ENCODE results near the gene CDH4.

Gene CDH4

DNA sequence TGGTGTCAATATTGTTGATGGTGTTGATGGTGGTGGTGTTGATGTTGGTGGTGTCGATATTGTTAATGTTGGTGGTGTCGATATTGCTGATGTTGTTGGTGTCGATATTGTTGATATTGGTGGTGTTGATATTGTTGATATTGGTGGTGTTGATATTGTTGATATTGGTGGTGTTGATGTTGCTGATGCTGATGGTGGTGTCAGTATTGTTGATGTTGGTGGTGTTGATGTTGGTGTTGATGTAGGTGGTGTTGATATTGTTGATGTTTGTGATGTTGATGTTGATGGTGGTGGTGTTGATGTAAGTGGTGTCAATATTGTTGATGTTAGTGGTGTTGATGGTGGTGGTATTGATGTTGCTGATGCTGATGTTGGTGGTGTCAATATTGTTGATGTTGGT, 240.0 kb downstream of the CDH4 start:
- H3K9ac ChIP-seq (ENCODE audit: low read depth in 1 of 2, low read length in 2 of 2): no peak overlapping the region
- H3K4me1 ChIP-seq (ENCODE audit: control insufficient read depth in 2 of 2, insufficient read depth in 2 of 2, low read length in 2 of 2): no peaks in the 10 kb centered on the region
- H3K36me3 ChIP-seq (ENCODE audit: control insufficient read depth in 2 of 2, insufficient read depth in 2 of 2, low read length in 2 of 2): no peaks in the 10 kb centered on the region
- no peak overlapping the region for H3K4me3 ChIP-seq (ENCODE audit: low read length in 2 of 2)
- no peak overlapping the region for H3K27ac ChIP-seq (ENCODE audit: low read depth in 2 of 2, low read length in 2 of 2)
- H3K9me3 ChIP-seq (ENCODE audit: control insufficient read depth in 2 of 2, low read length in 2 of 2): no peaks in the 10 kb centered on the region
- no peaks in the 10 kb centered on the region for H3K27me3 ChIP-seq (ENCODE audit: control insufficient read depth in 2 of 2, insufficient read depth in 2 of 2, low read length in 2 of 2)

GRCh38 chr20:61493798-61494305, 241.8 kb downstream of the CDH4 start:
- Histone ChIP-seq H3K36me3 (ENCODE audit: control insufficient read depth in 2 of 2, insufficient read depth in 2 of 2, low read length in 2 of 2) (no peaks in the 10 kb centered on the region), H3K9ac (ENCODE audit: low read depth in 1 of 2, low read length in 2 of 2) (no peak overlapping the region), H3K9me3 (ENCODE audit: control insufficient read depth in 2 of 2, low read length in 2 of 2) (no peaks in the 10 kb centered on the region), H3K27ac (ENCODE audit: low read depth in 2 of 2, low read length in 2 of 2) (no peak overlapping the region), H3K4me1 (ENCODE audit: control insufficient read depth in 2 of 2, insufficient read depth in 2 of 2, low read length in 2 of 2) (no peaks in the 10 kb centered on the region), H3K27me3 (ENCODE audit: control insufficient read depth in 2 of 2, insufficient read depth in 2 of 2, low read length in 2 of 2) (no peaks in the 10 kb centered on the region), H3K4me3 (ENCODE audit: low read length in 2 of 2) (no peak overlapping the region)

GRCh38 chr20:61494763-61495575, 242.9 kb downstream of the CDH4 start:
- Histone ChIP-seq H3K27ac (ENCODE audit: low read depth in 2 of 2, low read length in 2 of 2) (no peak overlapping the region), H3K4me3 (ENCODE audit: low read length in 2 of 2) (no peak overlapping the region), H3K9ac (ENCODE audit: low read depth in 1 of 2, low read length in 2 of 2) (no peak overlapping the region), H3K36me3 (ENCODE audit: control insufficient read depth in 2 of 2, insufficient read depth in 2 of 2, low read length in 2 of 2) (no peaks in the 10 kb centered on the region), H3K27me3 (ENCODE audit: control insufficient read depth in 2 of 2, insufficient read depth in 2 of 2, low read length in 2 of 2) (no peaks in the 10 kb centered on the region), H3K4me1 (ENCODE audit: control insufficient read depth in 2 of 2, insufficient read depth in 2 of 2, low read length in 2 of 2) (no peaks in the 10 kb centered on the region), H3K9me3 (ENCODE audit: control insufficient read depth in 2 of 2, low read length in 2 of 2) (no peaks in the 10 kb centered on the region)

DNA sequence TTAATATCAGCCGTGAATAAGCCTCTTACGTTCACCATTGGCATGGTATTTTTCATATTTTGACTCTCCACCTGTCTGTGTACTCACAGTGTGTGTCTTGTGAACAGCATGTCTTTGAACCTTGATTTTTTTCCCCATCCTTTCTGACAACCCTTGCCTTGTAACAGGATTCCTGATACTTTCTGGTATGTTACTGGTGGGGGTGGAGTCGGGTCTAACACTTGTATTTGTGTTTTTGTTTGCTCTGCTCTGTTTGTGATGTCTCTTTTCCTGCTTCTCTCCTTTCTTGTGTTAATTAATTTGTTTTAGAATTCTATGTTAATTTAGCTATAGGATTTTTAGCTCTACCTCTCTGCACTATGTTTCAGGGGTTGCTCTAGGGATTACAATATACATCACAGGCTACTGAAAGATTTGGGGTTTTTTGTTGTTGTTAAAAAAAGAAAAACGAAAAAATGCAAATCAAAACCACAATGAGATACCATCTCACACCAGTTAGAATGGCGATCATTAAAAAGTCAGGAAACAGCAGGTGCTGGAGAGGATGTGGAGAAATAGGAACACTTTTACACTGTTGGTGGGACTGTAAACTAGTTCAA, 245.1 kb downstream of the CDH4 start:
- no peaks in the 10 kb centered on the region for H3K36me3 ChIP-seq (ENCODE audit: control insufficient read depth in 2 of 2, insufficient read depth in 2 of 2, low read length in 2 of 2)
- H3K4me1 ChIP-seq (ENCODE audit: control insufficient read depth in 2 of 2, insufficient read depth in 2 of 2, low read length in 2 of 2): no peaks in the 10 kb centered on the region
- H3K27me3 ChIP-seq (ENCODE audit: control insufficient read depth in 2 of 2, insufficient read depth in 2 of 2, low read length in 2 of 2): no peaks in the 10 kb centered on the region
- no peaks in the 10 kb centered on the region for H3K9me3 ChIP-seq (ENCODE audit: control insufficient read depth in 2 of 2, low read length in 2 of 2)
- no peak overlapping the region for H3K4me3 ChIP-seq (ENCODE audit: low read length in 2 of 2)
- no peak overlapping the region for H3K27ac ChIP-seq (ENCODE audit: low read depth in 2 of 2, low read length in 2 of 2)
- H3K9ac ChIP-seq (ENCODE audit: low read depth in 1 of 2, low read length in 2 of 2): no peak overlapping the region

DNA sequence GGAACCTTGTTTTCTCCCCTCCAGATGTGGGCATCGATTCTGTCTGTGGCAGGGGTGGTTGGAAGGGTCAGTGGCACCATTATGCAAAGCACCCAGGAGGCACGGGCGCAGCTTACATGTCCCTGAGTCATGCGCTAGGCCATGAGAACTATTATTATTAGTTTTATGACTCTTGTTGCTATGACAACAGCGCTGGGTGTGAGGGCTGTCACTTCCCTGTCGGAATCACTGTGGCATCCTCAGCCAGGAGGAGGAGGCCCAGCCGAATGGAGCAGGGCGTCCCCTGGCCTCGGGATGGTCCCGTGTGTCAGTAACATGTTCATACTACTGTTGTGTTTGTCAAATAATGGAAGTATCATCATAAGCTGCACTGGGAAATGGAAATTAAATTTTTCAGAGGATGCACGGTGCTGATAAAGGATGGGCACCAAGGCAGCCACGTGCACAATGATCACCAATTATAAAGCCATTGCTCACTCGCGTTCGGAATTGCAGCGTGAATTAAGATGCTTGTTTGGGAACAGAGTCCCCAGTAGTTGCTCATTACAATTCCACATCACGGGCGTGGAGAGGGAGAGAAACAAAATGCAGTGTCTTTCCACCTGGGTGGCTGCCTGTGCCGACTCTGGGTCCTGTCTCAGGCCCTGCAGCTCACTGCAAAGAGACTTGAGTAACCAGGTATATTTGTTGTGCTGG, 247.9 kb downstream of the CDH4 start:
- Histone ChIP-seq H3K27ac (ENCODE audit: low read depth in 2 of 2, low read length in 2 of 2) (no peak overlapping the region), H3K36me3 (ENCODE audit: control insufficient read depth in 2 of 2, insufficient read depth in 2 of 2, low read length in 2 of 2) (no peaks in the 10 kb centered on the region), H3K27me3 (ENCODE audit: control insufficient read depth in 2 of 2, insufficient read depth in 2 of 2, low read length in 2 of 2) (no peaks in the 10 kb centered on the region), H3K9ac (ENCODE audit: low read depth in 1 of 2, low read length in 2 of 2) (no peak overlapping the region), H3K9me3 (ENCODE audit: control insufficient read depth in 2 of 2, low read length in 2 of 2) (no peaks in the 10 kb centered on the region), H3K4me3 (ENCODE audit: low read length in 2 of 2) (no peak overlapping the region), H3K4me1 (ENCODE audit: control insufficient read depth in 2 of 2, insufficient read depth in 2 of 2, low read length in 2 of 2) (no peaks in the 10 kb centered on the region)

- no peak overlapping the region for H3K9ac ChIP-seq (ENCODE audit: low read depth in 1 of 2, low read length in 2 of 2)
- no peaks in the 10 kb centered on the region for H3K36me3 ChIP-seq (ENCODE audit: control insufficient read depth in 2 of 2, insufficient read depth in 2 of 2, low read length in 2 of 2)
- H3K4me3 ChIP-seq (ENCODE audit: low read length in 2 of 2): no peak overlapping the region
- no peaks in the 10 kb centered on the region for H3K4me1 ChIP-seq (ENCODE audit: control insufficient read depth in 2 of 2, insufficient read depth in 2 of 2, low read length in 2 of 2)
- H3K27ac ChIP-seq (ENCODE audit: low read depth in 2 of 2, low read length in 2 of 2): no peak overlapping the region
- H3K27me3 ChIP-seq (ENCODE audit: control insufficient read depth in 2 of 2, insufficient read depth in 2 of 2, low read length in 2 of 2): no peaks in the 10 kb centered on the region
- H3K9me3 ChIP-seq (ENCODE audit: control insufficient read depth in 2 of 2, low read length in 2 of 2): no peaks in the 10 kb centered on the region
Measured at GRCh38 chr20:61500791-61501321, 248.8 kb downstream of the CDH4 start.

DNA sequence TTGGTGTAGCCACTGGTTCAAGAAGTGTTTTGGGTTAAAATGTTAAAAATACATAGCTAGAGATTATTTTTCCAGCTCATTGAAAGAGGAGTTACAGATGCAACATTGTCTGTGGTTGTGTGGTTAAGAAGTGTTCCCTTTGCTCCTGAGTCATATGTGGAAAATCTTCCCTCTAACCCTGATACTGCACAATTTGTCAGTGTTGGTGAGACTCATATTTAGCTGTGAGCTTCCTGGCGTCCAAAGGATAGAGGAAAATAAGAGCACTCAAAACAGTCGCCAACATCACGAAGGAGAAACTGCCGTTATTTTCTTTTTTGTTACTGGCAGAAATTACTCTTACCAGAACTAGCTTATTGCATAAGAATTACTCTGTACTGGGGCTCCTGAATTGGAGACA, 250.4 kb downstream of the CDH4 start:
- Histone ChIP-seq H3K36me3 (ENCODE audit: control insufficient read depth in 2 of 2, insufficient read depth in 2 of 2, low read length in 2 of 2) (no peaks in the 10 kb centered on the region), H3K4me1 (ENCODE audit: control insufficient read depth in 2 of 2, insufficient read depth in 2 of 2, low read length in 2 of 2) (no peaks in the 10 kb centered on the region), H3K27me3 (ENCODE audit: control insufficient read depth in 2 of 2, insufficient read depth in 2 of 2, low read length in 2 of 2) (no peaks in the 10 kb centered on the region), H3K4me3 (ENCODE audit: low read length in 2 of 2) (no peak overlapping the region), H3K9me3 (ENCODE audit: control insufficient read depth in 2 of 2, low read length in 2 of 2) (no peaks in the 10 kb centered on the region), H3K27ac (ENCODE audit: low read depth in 2 of 2, low read length in 2 of 2) (no peak overlapping the region), H3K9ac (ENCODE audit: low read depth in 1 of 2, low read length in 2 of 2) (no peak overlapping the region)

DNA sequence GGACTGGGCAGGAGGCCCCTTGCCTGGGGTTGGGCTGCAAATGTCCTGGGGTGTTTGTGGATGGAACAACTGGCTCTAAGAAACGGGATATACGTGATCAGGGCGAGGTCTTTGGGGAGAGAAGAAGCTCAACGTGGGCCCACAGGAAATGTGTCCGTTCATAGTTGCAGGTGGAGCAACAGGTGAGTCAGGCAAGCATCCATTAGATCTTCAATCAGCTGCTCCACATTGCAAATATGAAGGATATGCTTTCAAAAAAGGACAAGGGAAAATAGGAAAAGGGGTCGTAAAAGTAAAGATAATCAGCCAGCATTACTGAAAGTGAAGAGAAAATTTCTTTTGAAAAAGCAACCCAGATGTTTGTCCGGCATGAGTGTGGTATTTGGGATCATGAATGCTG, 251.0 kb downstream of the CDH4 start:
- H3K36me3 ChIP-seq (ENCODE audit: control insufficient read depth in 2 of 2, insufficient read depth in 2 of 2, low read length in 2 of 2): no peaks in the 10 kb centered on the region
- H3K27me3 ChIP-seq (ENCODE audit: control insufficient read depth in 2 of 2, insufficient read depth in 2 of 2, low read length in 2 of 2): no peaks in the 10 kb centered on the region
- no peaks in the 10 kb centered on the region for H3K4me1 ChIP-seq (ENCODE audit: control insufficient read depth in 2 of 2, insufficient read depth in 2 of 2, low read length in 2 of 2)
- H3K4me3 ChIP-seq (ENCODE audit: low read length in 2 of 2): no peak overlapping the region
- no peak overlapping the region for H3K9ac ChIP-seq (ENCODE audit: low read depth in 1 of 2, low read length in 2 of 2)
- no peak overlapping the region for H3K27ac ChIP-seq (ENCODE audit: low read depth in 2 of 2, low read length in 2 of 2)
- no peaks in the 10 kb centered on the region for H3K9me3 ChIP-seq (ENCODE audit: control insufficient read depth in 2 of 2, low read length in 2 of 2)

- no peaks in the 10 kb centered on the region for H3K36me3 ChIP-seq (ENCODE audit: control insufficient read depth in 2 of 2, insufficient read depth in 2 of 2, low read length in 2 of 2)
- no peak overlapping the region for H3K27ac ChIP-seq (ENCODE audit: low read depth in 2 of 2, low read length in 2 of 2)
- no peaks in the 10 kb centered on the region for H3K4me1 ChIP-seq (ENCODE audit: control insufficient read depth in 2 of 2, insufficient read depth in 2 of 2, low read length in 2 of 2)
- H3K27me3 ChIP-seq (ENCODE audit: control insufficient read depth in 2 of 2, insufficient read depth in 2 of 2, low read length in 2 of 2): no peaks in the 10 kb centered on the region
- H3K4me3 ChIP-seq (ENCODE audit: low read length in 2 of 2): no peak overlapping the region
- no peak overlapping the region for H3K9ac ChIP-seq (ENCODE audit: low read depth in 1 of 2, low read length in 2 of 2)
- H3K9me3 ChIP-seq (ENCODE audit: control insufficient read depth in 2 of 2, low read length in 2 of 2): no peaks in the 10 kb centered on the region
Measured at GRCh38 chr20:61505508-61505907, 253.4 kb downstream of the CDH4 start.

DNA sequence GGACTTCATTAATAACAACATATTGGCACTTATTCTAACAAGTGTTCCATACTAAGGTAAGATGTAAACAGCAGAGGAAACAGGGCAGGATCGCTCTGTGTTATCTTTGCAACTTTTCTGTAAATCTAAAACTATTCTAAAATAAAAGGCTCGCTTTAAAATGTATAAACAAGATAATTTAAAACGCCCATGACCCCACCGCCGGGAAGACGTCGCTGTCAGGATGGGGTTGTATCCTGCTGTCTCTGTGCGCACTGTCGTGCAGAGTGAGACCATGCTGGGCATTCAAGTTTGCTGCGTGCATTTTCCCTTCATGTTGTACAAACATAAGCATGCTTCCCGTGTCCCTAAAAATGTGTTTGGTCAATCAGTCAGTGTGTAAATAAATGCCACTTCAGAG, 255.7 kb downstream of the CDH4 start:
- Histone ChIP-seq H3K4me1 (ENCODE audit: control insufficient read depth in 2 of 2, insufficient read depth in 2 of 2, low read length in 2 of 2) (no peaks in the 10 kb centered on the region), H3K27ac (ENCODE audit: low read depth in 2 of 2, low read length in 2 of 2) (no peak overlapping the region), H3K27me3 (ENCODE audit: control insufficient read depth in 2 of 2, insufficient read depth in 2 of 2, low read length in 2 of 2) (no peaks in the 10 kb centered on the region), H3K4me3 (ENCODE audit: low read length in 2 of 2) (no peak overlapping the region), H3K36me3 (ENCODE audit: control insufficient read depth in 2 of 2, insufficient read depth in 2 of 2, low read length in 2 of 2) (no peaks in the 10 kb centered on the region), H3K9me3 (ENCODE audit: control insufficient read depth in 2 of 2, low read length in 2 of 2) (no peaks in the 10 kb centered on the region), H3K9ac (ENCODE audit: low read depth in 1 of 2, low read length in 2 of 2) (no peak overlapping the region)

All from mucosa of rectum (tissue), 2 donors.